CD1c-positive myeloid dendritic cell (primary cell): ENCODE data around the gene ERMP1.
A peak's percentile ranks its signal among the peaks of the same experiment; 100 is the strongest.

ENCODE experiments used
- DNase-seq: peaks from one replicate; pipeline ENCODE4 v3.0.0-alpha.2; 2016; ENCODE audit errors: extremely low spot score

Gene ERMP1

DNA sequence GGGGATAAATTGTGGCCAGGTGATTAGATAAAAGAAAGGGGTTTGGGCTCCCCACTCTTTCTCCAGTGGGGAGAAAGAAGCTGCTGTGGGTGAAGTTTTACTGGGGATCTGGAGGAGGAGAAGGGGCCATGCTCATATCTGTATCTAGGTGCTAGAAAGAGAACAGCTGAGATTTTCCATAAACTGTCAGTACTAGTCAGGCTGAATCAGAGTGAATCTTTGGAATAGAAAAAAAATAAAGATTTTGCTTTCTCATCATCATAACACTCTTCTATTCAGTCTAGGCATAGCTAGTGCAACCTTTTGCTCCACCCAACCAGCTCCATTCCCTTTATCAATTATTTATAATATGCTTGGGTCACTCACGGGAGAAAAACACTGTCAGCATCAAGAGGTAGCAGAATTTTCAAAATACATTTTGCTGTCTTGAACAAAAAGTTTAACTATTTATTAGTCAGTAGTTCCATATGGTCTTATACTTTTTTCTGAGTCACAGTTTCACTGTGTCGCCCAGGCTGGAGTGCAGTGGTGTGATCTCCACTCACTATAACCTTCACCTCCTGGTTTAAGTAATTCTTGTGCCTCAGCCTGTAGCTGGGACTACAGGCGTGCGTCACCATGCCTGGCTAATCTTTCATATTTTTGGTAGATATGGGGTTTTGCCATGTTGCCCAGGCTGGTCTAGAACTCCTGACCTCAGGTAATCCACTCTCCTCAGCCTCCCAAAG is 21.3 kb upstream of the ERMP1 start:
- DNase-seq, result no peak

DNA sequence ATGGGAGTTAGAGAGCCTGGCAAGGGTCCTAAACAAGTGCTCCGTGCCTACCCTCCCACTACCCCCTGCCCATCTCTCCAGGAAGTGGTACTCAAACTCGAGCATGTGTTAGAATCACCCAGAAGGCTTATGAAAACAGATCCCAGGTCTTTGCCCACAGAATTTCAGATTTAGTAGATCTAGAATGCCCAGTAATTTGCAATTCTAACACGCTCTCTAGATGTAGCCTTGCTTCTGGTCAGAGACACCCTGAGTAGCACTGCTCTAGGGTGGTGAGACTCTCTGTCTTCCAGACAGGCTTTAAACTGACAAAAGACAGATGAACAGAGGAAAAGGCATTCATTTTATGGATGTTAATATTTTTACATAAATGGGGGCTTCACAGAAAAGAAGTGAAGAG is 20.7 kb upstream of the ERMP1 start:
- no peak for DNase-seq

DNA sequence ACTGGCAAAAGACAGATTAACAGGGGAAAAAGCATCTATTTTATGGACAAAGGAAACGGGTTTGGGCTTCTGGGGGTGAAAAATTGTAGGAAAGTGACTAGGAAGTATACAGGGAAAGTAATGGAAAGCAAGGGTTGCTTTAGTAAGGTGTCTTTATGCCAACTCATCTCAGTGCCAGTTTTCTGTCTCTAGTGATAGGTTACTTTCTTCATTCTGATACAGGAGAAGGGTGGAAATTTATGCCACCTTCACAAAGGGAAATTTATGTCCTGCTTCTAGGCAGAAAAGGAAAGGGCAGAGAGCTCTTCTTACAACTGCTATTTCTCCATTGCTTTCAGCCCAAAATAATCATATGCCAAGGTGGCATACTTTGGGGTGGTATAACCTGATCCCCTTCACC is 20.1 kb upstream of the ERMP1 start:
- DNase-seq, result no peak

DNA sequence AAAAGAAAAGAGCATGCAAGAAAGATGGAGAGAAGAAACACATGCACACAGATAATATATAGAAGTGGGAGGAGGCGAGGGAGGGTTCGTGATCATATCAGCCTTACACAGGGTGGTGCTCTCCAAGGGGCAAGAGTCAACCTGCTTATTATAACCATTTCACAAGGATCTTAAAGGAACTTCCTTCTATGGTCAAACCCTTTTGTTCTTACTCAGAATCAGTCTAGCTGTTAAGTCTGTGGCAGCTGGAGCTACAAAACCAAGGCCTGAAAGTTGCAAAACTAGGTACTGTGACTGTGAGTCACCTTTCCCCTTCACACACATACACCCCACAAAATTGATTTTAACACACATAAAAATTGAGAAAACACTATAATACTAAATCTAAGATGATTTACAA is 18.5 kb upstream of the ERMP1 start:
- peak; percentile 84 for DNase-seq

GRCh38 chr9:5850724-5851122 is 17.8 kb upstream of the ERMP1 start:
- peak; percentile 15 for DNase-seq

GRCh38 chr9:5848372-5848882 is 15.5 kb upstream of the ERMP1 start:
- no peak for DNase-seq

GRCh38 chr9:5846501-5846921 is 13.6 kb upstream of the ERMP1 start:
- peak; percentile 61 for DNase-seq

- no peak for DNase-seq
Measured at GRCh38 chr9:5846096-5846495, 13.2 kb upstream of the ERMP1 start.

DNA sequence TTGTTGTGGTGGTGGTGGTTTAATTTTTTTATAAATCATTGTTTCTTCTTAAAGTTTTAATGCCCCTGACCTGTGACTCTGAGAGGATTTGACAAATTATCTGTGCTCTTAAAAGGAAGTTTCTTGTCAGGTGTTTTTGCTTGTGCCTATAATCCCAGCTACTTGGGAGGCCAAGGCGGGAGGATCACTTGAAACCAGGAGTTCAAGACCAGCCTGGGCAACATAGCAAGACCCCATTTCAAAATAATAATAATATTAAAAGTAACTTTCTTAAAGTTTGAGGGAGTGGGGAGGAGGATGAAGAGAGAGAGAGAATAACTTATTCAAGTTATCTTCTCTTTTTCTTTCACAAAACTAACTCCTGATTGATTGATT is 12.2 kb upstream of the ERMP1 start:
- no peak for DNase-seq

- DNase-seq, result no peak
Measured at GRCh38 chr9:5843794-5844471, 11.0 kb upstream of the ERMP1 start.

DNA sequence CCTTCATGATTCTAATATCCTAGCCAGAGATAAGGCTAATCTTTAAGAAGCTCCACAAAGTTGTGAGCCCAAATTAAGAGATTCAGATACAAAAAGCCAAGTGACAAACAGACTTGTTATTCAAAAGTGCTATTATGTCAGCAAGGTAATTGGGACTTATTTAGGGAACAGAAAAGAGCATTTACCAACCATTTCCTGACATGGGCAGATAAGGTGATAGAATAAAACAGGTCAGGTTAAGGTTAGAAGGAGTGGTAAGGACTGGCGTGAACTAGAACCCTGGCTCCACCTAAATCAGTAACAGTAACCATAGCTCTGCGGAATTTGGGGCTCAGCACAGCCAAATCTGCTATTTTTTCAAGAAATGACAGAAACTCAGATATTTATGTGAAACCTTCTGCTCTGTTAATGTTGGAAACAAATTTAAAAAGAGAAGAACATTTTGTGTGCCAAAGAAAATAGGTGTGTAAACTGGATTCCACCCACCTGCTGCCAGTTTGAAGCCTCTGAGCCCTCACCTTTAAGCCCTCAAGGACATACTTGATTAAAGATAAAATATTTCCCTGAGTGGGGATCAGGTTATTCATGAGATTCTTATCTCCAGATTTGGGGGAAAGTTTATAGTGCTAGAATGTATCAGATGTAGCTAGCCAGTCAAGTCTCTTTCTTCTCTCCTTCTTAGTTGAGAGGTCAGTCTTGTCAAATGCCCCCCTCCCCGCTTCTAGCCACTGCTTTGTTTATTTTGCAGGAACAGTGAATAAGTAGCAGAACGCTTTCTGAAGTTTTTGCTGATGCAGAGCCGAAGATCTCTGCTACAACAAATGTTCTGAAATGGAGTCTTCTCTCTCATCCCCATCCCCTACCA is 10.2 kb upstream of the ERMP1 start:
- DNase-seq, result no peak

GRCh38 chr9:5841771-5842573 is 9.1 kb upstream of the ERMP1 start:
- DNase-seq, result no peak

DNA sequence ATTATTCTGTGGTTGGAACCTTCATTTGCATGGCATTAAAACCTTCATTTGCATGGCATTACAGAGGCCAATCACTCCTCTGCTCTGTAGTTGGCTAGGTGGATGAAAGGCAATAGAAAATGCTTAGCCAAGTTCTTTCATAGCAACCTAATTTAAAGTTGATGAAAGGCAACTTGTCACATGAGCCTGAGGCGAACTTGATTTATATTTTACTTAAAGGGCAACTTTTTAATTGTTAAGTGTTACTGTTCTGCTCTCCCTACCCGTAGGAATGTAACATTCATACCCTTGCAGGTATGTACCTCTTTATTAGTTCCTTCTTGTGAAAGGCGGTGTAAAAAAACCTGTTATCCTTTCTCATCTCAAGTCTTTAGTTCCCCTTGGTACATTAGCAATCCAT is 7.9 kb upstream of the ERMP1 start:
- no peak for DNase-seq

DNA sequence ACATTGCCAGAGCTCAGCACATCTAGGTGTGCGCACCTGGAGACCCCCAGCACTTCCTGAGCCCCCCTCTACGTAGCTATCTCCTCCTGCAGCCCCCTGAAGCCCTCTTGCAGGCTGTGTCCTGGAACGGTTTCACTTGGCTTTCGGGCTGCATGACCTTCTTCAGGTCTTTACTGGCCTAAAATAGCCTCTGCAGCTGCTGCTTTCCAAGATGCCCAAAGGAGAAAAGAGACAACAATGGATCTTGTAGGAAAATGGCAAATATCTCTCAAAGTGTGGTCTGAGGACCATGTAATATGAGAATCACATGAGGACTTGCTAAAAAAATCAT is 6.6 kb upstream of the ERMP1 start:
- DNase-seq, result no peak

GRCh38 chr9:5838884-5839571 is 6.1 kb upstream of the ERMP1 start:
- DNase-seq, result no peak

DNA sequence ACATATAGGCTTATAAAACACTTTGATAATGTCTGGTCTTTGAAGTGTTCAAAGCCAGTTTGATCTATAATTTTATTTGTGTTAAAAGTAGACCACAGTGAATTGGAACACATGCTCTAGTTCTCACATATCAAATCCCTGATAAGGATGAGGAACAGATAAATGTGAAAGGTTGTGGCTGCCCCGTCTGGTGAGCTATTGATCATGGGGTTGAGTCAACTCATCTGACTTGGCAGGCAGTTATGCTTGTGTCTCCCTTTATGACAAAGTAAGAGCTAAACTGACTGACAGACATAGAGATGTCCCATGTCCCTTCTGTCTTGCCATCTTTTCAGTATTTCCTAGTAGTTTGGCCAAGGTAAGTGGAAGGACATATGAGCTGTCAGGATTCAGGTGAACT is 2.9 kb upstream of the ERMP1 start:
- DNase-seq, result no peak

GRCh38 chr9:5834214-5834613 is 1.3 kb upstream of the ERMP1 start:
- peak; percentile 60 for DNase-seq

- peak; percentile 49 for DNase-seq
Measured at GRCh38 chr9:5832071-5832537, 813 bp downstream of the ERMP1 start.

- no peak for DNase-seq
Measured at GRCh38 chr9:5825895-5826622, 6.9 kb downstream of the ERMP1 start.

- DNase-seq, result no peak
Measured at GRCh38 chr9:5825223-5825622, 7.7 kb downstream of the ERMP1 start.
